HG03025 (cell line): Measurements from ENCODE around the gene LLGL2.
"Not testable (repeated sequence)": the region's sequence is repeated elsewhere in the genome, so short reads cannot be mapped to it uniquely, and the experiment has no call there.

Experiments used
- ATAC-seq: cut with Tn5 transposase; IDR thresholded peaks from one replicate; pipeline ENCODE4 v1.9.1; 2021; ENCODE audit warnings: mild to moderate bottlenecking, moderate library complexity; ENCODE audit not compliant: unreplicated experiment, low FRiP score

The LLGL2 gene

DNA sequence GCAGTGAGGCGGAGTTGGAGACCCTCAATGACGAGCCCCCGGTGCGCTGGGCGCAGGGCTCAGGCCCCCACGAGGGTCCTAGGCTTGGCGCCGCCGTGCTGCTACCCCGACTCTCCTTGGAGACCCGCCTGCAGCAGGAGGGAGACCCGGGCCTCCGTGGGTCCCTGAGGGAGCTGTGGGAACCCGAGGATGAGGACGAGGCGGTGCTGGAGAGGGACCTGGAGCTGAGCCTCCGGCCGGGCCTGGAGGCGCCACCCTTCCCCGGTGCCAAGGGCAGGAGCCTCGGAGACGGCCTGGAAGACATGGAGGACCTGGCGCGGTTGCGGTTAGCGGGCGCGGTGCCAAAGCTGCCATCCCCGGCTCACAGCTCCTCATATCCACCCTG is 64.4 kb downstream of the LLGL2 start:
- no peak for ATAC-seq

DNA sequence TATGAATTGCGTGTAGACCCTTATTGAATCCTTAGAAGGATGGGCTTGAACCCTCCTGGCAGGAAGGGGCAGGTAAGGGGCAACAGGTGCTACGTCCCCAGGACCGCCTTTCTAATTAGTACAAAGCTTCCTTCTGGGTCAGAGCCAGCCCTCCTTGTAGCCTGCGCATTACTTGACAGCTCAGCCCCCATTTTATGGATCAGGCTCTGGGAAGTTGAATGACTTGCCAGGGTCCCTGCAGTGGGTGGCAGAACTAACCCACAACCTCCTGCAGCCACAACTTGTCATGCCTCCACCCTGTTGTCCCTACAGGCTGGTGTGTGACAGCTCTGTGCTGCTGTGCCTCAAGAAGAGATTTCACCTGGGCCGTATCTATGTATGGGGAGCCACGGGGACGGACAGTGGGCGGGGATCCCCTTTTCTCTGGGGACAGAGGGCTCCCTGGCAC is 64.8 kb downstream of the LLGL2 start:
- no peak for ATAC-seq

DNA sequence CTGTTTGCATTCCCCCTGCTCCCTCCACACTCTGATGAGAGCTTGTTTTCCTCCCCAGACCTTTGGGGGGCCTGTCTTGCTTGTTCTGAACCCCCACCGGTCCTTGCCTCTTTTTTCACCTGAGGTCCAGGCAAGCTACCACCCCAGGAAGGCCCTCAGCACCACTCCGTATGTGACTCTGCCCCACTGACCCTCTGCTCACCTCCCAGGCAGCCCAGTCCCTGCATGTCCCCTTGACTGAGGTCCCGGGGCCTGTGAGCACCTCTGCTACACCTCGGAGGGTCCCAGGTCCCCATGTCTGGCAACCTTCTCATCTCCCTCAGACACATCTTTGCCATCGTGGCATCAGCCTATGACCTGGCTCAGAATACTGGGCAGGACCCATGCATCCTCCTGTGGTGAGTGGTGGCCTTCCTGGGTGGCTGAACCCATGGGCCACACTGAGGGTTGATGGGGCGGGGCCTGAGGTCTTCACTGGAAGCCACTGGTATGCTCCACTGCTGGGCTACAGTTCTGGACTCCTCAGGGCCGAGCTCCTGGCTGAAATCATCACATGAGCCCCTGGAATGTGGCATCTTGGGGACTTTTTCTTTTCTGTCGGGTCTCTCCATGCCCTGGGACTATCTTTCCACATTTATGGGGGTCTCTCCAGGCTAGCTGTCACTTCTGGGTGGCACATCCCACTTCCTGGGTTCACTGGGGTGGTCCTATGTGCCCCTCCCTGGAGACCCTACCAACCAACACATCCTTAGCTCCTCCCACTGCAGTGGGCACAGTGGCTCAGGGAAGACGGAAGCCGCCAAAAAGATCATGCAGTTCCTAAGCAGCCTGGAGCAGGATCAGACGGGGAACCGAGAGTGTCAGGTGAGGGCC is 65.6 kb downstream of the LLGL2 start:
- ATAC-seq = no peak

DNA sequence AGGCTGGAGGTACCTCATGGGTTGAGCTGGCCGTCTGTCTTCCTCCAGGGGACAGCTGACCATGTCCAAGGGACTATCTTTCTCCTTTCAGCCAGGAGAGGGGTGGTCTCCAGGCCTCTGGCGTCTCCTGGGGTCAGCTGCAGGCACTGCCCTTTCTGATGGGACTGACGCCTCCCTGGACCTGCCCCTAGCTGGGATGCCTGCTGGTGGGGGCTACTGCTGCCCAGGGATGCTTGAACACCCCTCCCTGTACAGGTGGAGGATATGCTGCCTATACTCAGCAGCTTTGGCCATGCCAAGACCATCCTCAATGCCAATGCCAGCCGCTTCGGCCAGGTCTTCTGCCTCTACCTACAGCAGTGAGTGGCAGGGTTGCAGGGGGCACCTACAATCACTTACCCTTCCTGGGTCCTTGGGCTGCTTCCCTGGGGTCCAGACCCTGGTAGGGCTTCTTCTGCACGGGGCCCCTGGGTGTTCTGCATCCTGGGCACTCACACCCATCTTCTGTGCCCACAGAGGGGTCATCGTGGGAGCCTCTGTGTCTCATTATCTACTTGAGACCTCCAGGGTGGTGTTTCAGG is 66.3 kb downstream of the LLGL2 start:
- ATAC-seq = no peak

DNA sequence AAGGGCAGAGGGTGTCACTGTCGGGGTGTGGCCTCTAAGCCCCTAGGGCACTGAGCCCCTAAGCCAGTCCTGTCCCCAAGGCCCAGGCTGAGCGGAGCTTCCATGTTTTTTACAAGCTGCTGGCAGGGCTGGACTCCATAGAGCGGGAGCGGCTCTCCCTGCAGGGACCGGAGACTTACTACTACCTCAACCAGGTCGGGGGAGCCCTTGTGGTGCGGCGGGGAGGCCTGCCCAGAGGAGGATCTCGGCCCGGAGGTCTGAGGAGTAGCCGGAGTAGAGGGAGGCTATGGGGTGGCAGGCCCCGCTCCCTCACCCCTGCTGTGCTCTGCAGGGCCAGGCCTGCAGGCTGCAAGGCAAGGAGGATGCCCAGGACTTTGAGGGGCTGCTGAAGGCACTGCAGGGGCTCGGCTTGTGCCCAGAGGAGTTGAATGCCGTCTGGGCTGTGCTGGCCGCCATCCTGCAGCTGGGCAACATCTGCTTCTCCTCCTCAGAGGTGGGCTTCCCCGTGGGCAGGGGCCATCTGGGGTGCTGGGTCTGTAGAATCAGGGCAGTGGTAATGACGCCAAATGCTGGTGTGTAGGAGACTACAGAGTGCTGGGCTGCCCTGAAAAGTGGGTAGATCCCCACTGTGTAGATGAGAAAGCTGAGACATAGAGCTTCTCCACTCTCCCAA is 67.0 kb downstream of the LLGL2 start:
- no peak for ATAC-seq

DNA sequence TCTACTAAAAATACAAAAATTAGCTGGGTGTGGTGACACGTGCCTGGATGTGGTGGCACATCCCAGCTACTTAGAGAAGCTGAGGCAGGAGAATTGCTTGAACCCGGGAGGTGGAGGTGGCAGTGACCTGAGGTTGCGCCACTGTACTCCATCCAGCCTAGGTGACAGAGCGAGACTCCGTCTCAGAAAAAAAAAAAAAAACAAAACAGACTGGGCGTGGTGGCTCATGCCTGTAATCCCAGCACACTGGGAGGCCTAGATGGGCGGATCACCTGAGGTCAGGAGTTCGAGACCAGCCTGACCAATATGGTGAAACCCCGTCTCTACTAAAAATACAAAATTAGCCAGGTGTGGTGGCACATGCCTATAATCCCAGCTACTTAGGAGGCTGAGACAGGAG is 67.9 kb downstream of the LLGL2 start:
- ATAC-seq = not testable (repeated sequence)

DNA sequence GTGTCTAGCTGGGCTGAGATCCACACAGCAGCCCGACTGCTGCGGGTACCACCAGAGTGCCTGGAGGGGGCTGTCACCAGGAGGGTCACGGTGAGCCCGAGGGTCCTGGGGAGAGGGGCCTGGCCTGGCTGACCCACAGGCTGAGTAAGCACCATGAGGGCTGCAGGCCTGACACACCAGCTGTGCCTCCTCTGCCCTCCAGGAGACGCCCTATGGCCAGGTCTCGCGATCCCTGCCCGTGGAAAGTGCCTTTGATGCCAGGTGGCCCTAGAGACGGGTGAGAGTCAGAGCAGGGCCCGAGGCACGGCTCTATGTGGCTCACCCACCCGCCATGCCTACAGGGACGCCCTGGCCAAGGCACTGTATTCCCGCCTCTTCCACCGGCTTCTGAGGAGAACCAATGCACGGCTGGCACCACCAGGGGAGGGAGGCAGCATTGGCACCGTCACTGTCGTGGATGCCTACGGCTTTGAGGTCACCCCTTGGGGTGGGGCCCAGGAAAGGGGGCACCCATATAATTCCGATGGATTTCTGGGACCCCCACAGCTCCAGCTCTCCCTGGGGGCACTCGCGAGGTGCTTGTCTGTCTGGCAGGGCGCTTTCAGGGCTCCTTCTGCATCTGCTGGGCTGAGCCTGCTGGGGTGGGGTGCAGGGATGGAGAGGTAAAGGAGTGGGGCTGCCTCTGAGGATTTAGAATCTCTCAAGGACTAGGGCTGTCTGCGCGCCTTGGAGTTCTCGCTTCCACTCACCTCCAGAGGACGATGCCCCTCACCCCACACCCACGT is 69.2 kb downstream of the LLGL2 start:
- ATAC-seq = no peak

DNA sequence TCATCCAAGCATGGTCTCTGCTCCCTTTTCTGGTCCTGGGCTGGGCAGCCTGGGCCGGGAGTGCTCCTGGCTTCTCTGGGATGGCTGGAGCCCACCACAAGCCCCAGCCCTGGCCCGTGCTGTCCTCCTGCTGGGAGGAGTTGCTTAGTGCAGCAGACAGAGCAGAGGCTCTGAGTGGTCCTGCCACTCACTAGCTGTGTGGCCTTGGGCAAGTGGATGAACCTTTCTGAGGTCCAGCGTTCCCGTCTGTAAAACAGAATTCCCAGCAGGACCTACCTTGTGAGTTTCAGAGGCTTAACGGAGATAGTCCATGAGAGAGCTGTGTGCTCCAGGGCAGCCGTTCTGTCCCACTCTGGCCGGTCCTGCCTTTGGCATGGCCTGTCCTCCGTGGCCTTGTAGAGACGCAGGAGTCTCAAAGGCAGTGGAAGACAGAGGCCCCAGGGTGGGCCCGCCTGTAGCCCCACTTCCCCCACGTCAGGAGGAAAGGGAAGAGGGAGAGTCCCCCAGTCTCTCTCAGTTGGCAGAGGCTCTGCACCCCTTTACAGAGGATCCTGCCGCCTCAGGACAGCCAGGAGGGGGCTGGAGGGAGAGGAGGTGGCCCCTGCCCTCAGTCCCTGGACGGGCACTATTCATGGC is 69.9 kb downstream of the LLGL2 start:
- ATAC-seq = no peak

DNA sequence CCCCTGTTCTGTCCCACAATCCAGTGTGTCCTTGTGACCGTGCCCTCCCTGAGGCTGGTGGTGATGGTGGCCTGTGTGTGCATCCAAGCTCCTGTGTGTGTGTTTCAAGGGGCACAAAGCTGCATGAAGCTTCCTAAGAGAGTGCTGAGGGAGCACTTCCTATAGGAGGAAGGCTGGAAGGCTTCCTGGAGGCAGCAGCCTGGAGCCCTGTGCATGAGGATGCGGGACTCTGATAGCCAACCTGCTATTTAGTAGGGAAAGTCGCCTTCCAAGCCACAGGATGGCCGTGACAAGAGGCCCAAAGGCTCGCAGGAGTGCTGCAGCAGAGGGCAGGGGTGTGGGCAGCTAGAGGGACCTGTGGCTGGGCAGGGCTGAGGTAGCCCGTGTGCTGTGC is 70.4 kb downstream of the LLGL2 start:
- no peak for ATAC-seq

DNA sequence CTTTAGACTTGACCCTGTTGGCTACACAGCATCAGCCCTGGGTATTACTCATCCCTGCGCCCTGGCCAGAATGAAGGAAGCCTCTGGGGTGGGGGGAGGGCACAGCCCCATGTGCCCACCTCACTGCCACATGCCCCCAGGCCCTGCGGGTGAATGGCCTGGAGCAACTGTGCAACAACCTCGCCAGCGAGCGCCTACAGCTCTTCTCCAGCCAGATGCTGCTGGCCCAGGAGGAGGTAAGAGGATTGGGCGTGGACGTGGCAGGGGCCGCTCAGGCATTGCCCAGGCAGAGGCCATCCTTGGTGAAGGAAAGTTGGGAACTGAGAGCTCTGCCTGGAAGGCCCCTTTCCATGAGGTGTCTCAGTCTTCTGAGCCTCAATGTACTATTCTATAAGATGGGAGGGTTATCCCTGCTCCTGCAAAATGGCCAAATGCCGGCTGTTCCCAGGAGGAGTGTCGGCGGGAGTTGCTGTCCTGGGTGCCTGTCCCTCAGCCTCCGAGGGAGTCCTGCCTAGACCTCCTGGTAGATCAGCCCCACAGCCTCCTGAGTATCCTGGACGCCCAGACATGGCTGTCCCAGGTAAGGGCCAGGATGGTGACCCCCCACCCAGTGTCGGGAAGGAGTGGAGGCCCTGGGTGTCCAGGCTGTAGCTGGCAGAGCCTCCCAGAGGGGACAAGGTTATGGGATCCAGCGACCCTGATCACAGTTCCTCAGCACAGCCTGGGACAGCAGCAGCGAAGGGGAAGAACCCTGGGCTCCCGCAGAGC is 71.0 kb downstream of the LLGL2 start:
- ATAC-seq = no peak

DNA sequence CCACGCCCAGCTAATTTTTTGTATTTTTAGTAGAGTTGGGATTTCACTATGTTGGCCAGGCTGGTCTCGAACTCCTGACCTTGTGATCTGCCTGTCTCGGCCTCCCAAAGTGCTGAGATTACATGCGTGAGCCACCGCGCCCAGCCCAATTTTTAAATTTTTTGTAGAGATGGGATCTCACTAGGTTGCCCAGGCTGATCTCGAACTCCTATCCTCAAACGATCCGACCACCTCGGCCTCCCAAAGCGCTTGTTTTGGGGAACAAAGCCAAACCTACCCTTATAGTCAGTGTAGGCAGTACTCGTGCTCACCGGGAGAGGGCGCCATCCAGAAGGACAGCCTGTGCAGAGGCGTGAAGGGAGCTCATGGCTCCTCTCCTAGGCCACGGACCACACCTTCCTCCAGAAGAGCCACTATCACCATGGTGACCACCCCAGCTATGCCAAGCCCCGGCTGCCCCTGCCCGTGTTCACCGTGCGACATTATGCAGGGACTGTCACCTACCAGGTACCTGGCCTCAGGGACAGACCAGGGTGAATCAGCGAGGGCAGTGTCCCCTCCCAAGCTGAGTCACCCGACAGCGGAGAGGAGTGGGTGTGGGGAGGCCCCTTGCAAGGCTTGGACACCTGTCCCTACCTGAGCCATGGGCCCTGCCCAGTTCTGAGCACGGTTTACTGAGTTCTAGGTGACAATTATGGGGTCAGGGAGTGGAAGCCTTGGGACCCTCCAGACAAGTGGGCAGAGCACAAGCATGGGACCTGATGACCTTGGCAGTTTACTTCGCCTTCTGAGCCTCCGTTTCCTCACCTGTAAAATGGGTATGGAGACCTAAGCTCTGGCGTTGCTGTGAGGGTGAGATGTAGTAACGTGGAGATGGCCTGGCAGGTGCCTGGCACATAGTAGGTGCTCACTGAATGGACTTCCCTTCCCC is 75.8 kb downstream of the LLGL2 start:
- no peak for ATAC-seq

DNA sequence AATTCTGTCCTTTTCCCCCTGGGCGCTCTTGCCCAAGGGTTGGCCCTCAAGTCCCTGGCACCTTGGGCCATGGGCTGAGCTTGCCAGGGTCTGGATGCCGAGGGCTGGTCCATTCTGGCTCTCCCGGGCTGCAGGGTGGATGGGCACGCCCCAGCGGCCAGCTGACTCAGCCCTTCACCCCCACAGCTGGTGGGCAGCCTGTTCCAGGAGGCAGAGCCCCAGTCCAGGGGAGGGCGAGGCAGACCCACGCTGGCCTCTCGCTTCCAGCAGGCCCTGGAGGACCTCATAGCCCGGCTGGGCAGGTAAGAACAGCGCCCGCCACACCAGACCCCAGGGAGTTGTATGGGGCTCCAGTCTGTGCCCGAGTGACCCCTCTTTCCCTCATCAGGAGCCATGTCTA is 77.1 kb downstream of the LLGL2 start:
- no peak for ATAC-seq

DNA sequence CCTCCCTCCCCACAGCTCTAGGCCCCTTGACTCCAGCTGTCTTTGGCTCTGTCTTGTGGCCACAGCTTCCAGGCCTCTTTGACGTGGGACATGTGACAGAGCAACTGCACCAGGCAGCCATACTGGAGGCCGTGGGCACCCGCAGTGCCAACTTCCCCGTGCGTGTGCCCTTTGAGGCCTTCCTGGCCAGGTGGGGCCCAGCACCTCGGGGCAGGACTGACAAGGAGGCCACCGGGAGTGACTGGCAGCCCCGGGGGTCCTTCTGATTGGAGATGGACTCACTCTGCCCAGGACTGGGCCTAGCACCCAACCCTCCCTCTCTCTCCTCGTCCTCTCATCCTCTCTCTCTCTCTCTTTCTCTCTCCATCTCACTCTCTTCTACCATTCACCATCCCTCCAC is 77.6 kb downstream of the LLGL2 start:
- ATAC-seq = no peak

DNA sequence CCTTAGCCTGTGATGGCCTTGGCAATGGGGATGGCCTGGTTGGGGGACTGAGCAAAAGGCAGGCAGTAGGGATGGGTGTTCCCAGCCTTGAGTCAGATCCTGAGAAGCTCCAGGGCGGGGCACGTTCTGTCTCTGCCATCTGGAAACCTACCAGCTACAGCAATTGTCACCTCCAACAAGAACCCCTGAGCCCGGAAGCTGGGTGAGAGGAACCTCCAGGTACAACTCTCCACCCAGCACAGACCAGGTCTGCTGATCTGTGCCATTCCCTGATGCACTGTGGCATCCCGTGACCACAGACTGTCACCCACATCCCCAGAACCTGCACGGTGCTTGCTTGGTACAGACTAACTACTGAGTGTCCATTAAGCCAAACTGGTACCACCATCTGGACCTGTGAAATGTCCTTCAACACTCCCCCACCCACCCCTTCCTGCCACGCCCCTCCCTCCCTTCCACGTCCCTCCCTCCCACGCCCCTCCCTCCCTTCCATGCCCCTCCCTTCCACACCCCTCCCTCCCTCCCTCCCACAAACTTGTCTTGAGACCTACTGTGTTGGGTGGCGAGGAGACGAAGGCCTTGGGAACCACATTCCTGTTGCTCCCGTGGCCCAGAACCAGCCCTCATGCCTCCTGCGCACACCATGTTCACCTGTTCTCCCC is 78.7 kb downstream of the LLGL2 start:
- no peak for ATAC-seq

DNA sequence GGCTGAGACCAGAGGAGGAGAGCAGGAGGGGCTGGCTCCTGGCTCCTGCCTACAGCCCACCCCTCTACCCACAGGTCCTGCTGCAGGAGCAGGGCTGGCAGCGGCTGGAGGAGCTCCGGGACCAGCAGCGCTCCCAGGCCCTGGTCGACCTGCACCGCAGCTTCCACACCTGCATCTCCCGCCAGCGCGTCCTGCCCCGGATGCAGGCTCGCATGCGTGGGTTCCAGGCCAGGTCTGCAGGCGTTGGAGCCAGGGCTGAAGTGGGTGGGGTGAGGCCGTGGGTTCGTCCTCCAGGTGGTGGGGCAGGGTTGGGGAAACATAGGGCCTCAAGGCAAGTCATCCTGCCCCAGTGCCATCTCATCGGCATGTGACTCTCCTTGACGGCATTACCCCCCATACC is 80.3 kb downstream of the LLGL2 start:
- ATAC-seq = no peak

DNA sequence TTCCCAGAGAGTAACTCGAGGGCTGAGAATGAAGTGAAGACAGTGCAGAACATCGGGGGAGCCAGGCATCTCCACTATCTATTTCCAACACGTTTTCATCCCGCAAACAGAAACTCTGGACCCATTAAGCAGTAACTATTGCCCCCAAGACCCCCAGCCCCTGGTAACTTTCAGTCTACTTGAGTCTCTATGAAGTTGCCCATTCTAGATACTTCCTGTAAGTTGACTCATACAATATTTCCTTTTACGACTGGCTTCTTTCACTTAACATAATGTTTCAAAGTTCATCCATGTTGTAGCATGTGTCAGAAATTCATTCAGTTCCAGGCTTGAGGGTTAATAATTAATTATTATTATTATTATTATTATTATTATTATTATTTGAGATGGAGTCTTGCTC is 81.6 kb downstream of the LLGL2 start:
- ATAC-seq = no peak

DNA sequence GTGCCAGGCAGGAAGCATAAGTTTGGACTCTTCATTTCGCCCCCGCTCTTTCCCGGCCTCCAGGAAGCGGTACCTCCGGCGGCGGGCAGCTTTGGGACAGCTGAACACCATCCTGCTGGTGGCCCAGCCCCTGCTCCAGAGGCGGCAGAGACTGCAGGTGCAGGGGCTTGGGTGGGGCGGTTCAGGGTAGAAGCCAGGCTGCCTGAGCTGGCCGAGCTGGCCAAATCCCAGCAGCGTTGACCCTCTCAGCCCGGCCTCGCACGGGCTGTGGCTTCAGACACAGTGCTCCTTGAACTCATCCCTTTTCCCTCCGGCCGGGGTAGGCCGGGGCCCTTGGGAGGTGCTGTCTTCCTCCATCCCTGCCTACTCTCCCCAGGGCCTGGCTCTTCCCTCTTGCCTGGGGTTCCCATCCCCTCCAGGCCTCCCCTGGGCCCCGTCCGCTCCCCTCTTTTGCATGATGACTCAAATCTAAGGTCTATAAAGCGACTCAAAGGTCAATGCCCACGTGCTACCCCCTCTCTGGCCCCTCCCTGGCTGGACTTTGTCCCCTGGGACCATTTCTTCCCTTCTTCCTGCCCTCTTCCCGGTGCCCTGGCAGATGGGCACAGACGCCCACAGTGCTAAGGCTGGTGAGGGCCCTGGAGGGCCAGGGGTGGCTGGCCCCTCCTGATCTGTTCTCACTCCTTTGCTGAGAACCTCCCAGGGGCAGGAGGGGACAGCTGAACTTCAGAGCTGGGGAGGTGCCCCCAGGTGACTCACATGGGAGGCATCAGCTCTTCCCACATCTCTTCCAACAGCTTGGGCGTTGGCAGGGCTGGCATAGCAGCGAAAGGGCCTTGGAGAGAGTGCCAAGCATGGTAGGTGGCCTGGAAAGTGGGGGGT is 84.8 kb downstream of the LLGL2 start:
- no peak for ATAC-seq
